NB4 (cell line): ENCODE data around the gene SLC9A3.

Source experiments
- DNase-seq: peaks from one replicate; pipeline ENCODE4 v3.0.0; 2010; ENCODE audit warnings: low read depth
- H3K4me3 ChIP-seq: one replicate; pipeline ENCODE4 v1.5.1; 2011; ENCODE audit warnings: mild to moderate bottlenecking, low read depth, low read length, moderate library complexity
- MYC ChIP-seq: IDR thresholded peaks from 2 replicates; pipeline ENCODE4 v1.6.1; 2011; ENCODE audit warnings: low read depth, low read length
- POLR2A ChIP-seq: IDR thresholded peaks from 2 replicates; pipeline ENCODE4 v1.6.1; 2011; ENCODE audit warnings: mild to moderate bottlenecking; ENCODE audit not compliant: insufficient read length; ENCODE audit errors: extremely low read depth
- TF ChIP-seq, protein P1 (sequence below): IDR thresholded peaks from 2 replicates; pipeline ENCODE4 v1.6.1; 2011; ENCODE audit warnings: low read depth, low read length
- TF ChIP-seq, protein P2 (sequence below): IDR thresholded peaks from one replicate; pipeline ENCODE4 v1.5.1; 2012; ENCODE audit warnings: low read depth, low read length

The SLC9A3 gene

DNA sequence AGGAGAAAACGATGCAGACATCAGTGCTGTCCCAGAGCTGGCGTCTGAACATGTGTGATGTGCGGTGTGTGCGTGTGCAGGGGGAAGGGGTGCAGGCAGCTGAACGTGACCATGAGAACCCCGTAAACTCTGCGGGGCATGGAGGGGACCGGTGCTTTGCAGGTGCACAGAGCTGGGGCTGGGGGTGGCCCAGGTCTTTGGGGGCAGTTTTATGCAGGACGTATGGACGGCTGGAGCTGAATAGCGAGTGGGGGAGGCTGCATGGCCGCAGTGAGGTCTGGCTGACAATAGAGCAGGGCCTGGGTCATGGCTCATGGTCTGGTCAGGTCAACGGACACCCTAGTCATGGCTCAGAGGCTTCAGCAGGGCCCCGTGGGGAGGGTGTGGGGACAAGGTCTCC is 84.6 kb downstream of the SLC9A3 start:
- H3K4me3 ChIP-seq, result peak overlapping the region; percentile 14
- TF ChIP-seq, protein P1, sequence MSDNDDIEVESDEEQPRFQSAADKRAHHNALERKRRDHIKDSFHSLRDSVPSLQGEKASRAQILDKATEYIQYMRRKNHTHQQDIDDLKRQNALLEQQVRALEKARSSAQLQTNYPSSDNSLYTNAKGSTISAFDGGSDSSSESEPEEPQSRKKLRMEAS, result peak; percentile 50
- TF ChIP-seq MYC (peak; percentile 65), POLR2A (peak; percentile 18)
- TF ChIP-seq, protein P2, sequence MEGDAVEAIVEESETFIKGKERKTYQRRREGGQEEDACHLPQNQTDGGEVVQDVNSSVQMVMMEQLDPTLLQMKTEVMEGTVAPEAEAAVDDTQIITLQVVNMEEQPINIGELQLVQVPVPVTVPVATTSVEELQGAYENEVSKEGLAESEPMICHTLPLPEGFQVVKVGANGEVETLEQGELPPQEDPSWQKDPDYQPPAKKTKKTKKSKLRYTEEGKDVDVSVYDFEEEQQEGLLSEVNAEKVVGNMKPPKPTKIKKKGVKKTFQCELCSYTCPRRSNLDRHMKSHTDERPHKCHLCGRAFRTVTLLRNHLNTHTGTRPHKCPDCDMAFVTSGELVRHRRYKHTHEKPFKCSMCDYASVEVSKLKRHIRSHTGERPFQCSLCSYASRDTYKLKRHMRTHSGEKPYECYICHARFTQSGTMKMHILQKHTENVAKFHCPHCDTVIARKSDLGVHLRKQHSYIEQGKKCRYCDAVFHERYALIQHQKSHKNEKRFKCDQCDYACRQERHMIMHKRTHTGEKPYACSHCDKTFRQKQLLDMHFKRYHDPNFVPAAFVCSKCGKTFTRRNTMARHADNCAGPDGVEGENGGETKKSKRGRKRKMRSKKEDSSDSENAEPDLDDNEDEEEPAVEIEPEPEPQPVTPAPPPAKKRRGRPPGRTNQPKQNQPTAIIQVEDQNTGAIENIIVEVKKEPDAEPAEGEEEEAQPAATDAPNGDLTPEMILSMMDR, result no peak
- DNase-seq, result peak; percentile 54

DNA sequence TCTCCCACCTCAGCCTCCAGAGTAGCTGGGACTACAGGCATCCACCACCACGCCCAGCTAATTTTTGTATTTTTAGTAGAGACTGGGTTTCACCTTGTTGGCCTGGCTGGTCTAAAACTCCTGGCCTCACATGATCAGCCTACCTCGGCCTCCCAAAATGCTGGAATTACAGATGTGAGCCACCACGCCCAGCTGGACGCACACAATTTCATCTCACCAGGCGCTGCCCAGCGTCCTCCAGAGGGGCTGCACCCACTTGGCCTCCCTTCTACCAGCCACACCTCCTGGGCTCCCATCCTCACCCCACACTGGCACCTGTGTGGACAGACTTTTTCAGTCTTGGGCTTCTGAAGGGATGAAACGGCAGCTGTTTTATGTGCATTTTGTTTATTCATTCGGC is 85.1 kb downstream of the SLC9A3 start:
- TF ChIP-seq, protein P2, result no peak
- TF ChIP-seq MYC, result no peak
- TF ChIP-seq POLR2A, result no peak
- TF ChIP-seq, protein P1, result no peak
- no peak for DNase-seq
- H3K4me3 ChIP-seq, result no peak overlapping the region

DNA sequence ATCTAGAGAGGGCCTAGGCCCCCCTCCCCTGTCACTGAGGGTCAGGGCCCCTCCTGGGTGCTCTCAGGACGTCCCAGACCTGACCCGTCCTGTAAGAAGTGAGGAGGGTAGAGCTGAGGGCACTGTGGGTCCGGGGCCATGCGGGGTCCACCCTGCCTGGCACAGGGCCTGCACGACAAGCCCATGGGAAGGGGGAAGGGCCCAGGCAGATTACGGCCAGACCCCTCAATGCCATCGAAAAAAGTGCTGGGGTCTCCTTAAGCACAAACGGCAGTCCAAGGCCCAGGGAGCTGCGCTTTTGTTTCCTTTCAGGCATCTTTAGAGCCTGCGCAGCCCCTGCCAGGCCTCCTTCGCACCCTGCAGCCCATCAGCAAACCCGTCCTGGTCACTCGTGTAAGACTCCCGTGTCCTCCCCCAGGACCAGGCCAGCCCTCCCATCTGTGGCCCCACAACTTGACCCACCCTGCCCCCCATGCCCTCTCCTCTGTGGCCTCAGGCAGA is 85.7 kb downstream of the SLC9A3 start:
- peak; percentile 49 for DNase-seq
- TF ChIP-seq POLR2A (peak; percentile 39), MYC (peak; percentile 12; the same call in 1 of the 2 replicates)
- TF ChIP-seq, protein P2, result no peak
- TF ChIP-seq, protein P1, result no peak

DNA sequence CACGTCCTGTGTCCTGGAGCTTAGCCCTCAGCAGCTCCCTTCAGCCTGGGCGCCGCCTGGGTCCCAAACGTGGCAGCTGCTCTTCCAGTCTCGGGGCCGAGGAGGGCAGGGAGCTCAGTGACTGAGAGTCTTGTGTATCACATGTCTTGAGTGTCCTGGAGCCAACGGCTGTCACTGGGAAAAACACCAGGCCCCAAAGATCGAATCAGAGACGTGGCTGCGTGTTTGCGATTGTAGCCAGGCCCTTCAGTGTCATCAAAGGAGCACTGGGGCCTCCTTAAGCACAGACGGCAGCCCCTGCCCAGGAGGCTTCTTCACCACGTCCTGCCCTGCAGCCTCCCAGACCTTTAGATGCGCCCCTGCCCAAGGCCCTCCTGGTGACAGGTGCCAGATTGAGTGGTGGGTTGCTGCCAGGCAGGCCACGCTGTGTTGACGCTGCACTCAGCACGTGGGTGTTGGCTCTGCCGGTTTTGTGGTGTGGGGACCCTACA is 86.9 kb downstream of the SLC9A3 start:
- peak; percentile 37 for DNase-seq
- H3K4me3 ChIP-seq, result no peak overlapping the region
- TF ChIP-seq, protein P1, result no peak
- TF ChIP-seq POLR2A, result no peak
- TF ChIP-seq MYC, result no peak
- TF ChIP-seq, protein P2, result no peak

More for the DNA sequence above, 85.7 kb downstream of the SLC9A3 start:
- H3K4me3 ChIP-seq, result no peak overlapping the region

DNA sequence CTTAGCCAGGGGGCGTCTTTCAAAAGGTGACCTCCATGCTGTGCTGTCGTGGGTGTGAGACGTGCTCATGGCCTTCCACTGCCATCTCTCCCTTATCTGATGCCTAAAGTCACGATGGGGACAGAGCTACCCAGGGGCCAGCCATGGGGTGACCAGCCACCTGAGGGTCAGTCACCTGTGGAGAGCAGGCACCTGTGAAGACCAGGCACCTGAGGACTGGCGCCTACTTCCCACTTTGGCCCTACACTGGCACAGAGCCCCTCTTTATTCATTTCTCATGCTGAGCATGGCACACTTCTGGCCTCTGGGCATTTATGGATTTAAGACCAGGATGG is 87.6 kb downstream of the SLC9A3 start:
- H3K4me3 ChIP-seq, result no peak overlapping the region
- TF ChIP-seq, protein P1, result no peak
- TF ChIP-seq, protein P2, result no peak
- TF ChIP-seq POLR2A (no peak), MYC (no peak; the same call in 1 of the 2 replicates)
- no peak for DNase-seq
